Activated CD8-positive, alpha-beta memory T cell treated with anti-CD3 and anti-CD28 coated beads for 48 hours (primary cell): Measurements from ENCODE around the gene DAPP1.
"Not testable (repeated sequence)": the region's sequence is repeated elsewhere in the genome, so short reads cannot be mapped to it uniquely, and the experiment has no call there.

Experiments used
- DNase-seq, 3 experiments: peaks; one replicate each; pipeline ENCODE4 v3.0.0-alpha.2; 2020; ENCODE audit warnings: low read depth in 2 of 3, low spot score in 2 of 3

DAPP1 gene, protein sequence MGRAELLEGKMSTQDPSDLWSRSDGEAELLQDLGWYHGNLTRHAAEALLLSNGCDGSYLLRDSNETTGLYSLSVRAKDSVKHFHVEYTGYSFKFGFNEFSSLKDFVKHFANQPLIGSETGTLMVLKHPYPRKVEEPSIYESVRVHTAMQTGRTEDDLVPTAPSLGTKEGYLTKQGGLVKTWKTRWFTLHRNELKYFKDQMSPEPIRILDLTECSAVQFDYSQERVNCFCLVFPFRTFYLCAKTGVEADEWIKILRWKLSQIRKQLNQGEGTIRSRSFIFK

DNA sequence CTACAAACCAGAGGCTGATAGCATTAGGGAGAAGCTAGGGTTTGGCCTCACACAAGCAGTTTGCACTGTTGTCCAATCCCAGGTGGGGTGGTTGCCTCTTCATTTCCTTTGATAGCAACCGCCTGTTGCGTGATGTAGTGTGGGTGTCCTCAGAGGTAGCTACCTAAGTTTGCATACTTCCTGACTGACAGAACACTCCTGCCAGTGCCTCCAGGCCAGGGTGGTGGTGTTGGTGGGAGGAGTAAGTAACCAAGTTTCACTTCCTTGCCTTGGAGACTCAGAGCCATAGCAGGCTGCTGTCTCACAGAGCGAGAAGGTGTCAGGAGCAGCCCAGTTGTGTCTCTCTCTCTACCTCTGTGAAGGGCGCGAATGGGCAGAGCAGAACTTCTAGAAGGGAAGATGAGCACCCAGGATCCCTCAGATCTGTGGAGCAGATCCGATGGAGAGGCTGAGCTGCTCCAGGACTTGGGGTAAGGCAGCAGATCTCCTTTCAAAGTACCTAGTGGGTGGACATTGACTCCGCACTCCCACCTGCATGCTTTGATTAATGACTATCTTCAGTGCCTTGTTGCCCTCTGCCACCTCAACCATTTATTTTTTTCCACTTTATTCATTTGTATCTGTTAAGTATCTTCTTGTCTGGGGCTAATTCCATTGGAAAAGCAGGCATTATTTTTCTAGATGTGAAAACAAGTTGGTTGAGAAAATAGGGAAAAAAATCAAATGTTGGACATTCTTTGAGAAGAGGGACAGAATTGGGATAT is at the start of gene DAPP1:
DAPP1 (plus strand) TSS at position 283 of the 764 bp plus-strand sequence; CDS start at position 370, 87 bp downstream.
- peak; percentile 35 to 51 (median 47) for DNase-seq

DNA sequence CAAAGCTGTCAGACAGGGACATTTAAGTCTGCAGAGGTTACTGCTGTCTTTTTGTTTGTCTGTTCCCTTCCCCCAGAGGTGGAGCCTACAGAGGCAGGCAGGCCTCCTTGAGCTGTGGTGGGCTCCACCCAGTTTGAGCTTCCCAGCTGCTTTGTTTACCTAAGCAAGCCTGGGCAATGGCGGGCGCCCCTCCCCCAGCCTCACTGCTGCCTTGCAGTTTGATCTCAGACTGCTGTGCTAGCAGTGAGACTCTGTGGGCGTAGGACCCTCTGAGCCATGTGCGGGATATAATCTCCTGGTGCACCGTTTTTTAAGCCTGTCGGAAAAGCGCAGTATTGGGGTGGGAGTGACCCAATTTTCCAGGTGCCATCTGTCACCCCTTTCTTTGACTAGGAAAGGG is 45.8 kb upstream of the DAPP1 start:
- not testable (repeated sequence) for DNase-seq

DNA sequence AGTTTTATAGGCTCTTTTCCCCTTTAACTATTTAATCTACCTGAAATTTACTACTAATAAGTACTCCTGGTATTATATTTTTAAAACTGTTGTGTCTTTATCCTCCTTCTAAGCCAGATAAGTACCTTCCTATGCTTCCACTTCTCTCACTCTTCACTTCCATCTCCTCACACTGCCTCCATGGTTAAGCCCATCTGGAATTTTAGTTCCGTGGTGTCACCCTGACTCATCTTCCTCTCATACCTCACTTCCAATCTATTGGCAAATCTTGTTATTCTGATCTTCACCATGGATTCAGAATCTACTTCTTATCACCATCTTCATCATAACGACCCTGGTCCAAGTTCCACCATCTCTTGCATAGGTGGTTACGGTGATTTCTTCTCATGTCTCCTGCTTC is 32.7 kb upstream of the DAPP1 start:
- DNase-seq: no peak

GRCh38 chr4:99784842-99785241 is 31.8 kb upstream of the DAPP1 start:
- DNase-seq: no peak

DNA sequence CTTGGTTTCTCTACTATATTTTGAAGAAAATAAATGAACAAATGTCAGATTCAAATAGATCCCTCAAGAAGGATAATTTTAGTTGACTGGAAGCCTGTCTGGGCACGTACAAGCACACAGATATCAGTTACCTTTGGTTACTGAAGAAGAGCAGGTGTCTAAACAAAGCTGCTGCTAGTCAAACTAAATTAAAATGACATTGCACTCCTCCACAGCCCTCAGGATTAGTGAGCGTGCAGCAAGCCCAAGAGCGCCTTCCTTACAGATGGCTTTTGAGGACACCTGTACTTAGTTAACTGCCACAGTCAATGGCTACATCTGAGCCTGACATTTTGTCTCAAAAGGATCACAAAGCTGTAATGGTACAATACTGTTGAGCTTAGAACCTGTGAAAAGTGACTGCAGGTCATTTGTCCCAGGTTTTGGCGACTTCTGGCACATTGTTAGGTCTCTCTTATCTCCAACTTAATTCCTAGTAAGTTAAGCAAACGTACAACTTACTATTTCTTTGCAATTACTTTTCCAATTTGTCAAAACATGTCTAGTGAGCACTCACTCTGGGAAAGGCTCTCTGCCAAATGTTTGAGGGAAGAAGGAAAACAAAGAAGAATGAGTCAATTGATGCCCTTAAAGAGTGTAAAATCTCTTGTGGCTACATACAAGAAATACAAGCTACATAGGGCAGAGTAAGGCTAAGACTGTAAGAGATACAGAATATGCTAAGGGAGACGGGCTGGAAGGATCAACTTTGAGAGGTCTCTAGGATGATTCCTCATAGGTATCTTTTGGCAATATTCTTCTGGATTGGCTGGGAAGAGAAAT is 25.6 kb upstream of the DAPP1 start:
- no peak for DNase-seq

DNA sequence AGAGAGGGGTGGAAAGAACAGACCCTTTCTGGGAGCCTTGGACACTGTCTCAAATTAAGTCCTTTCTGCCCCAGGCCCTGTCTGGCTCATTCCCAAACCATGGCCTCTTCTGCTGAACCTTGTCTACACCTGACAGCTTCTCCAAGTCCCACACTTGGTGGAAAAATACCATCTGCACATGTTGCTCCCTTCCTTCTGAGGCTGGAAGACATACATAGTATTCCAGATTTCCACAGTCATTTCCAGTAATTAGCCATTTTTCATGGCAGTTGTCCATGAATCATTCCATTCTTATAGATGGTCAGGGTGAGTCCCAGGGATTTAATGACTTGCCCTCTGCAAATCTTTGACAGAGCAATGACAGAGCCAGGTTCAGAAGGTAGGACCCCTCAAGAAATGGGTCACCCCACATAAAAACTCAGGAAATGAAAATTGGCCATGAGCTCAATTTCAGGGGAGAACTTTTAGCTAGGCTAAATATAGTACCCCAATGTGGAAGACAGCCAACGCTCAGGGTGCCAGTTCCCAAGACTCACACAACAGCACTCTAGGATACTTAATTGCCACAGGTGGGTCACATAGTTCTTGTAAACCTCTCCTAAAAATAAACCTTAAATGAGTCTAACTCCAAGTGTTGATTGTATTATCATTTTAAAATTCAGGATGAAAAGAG is 16.2 kb upstream of the DAPP1 start:
- no peak for DNase-seq

DNA sequence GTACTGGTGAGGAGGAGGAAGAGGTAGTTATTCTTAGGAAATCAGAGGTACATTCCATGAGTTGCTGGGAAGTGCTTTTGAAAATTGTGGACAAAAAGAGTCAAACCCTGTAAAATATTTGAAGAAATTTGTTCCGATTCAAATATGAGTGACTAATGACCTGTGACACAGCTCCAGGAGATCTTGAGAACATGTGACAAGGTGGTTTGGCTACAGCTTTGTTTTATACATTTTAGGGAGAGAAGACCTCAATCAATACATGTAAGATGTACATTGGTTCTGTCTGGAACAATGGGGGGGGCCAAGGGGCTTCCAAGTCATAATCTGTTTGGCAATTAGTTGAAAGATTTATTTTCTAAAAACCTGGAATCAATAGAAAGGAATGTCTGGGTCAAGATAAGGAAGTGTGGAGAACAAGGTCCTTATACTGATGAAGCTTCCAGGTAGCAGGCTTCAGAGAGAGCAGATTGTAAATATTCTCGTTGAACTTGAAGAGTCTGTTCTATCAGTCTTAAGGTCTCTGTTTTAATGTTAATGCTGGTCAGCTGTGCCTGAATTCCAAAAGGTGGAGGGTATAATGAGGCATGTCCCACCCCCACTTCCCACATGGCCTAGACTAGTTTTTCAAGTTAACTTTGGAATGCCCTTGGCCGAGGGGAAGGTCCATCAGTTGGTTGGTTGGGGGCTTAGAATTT is 15.5 kb upstream of the DAPP1 start:
- no peak for DNase-seq

DNA sequence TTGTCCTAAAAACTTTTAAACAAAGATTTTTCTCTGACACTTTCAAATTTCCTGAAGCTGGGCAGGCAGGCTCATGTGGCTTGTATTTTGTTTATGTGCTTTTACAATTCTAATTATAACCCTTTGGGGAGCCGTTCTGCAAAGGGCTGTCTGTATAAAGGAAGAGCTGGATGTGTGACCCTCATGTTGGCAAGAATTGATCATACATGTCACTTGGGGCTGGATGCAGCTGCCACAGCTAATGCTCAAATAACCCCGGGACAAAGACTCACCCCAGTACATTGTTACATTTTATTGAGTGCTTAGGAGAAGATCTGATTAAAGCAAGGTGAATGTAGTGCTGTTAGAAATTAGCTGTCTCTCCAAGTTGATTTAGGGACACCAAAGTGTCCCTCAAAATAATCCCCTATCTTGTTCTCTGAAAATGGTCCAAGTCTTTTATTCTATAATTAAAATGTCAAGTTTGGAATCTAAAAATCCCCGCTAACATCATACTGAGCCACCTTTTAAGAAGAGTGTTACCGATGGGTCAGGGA is 13.0 kb upstream of the DAPP1 start:
- DNase-seq: no peak

DNA sequence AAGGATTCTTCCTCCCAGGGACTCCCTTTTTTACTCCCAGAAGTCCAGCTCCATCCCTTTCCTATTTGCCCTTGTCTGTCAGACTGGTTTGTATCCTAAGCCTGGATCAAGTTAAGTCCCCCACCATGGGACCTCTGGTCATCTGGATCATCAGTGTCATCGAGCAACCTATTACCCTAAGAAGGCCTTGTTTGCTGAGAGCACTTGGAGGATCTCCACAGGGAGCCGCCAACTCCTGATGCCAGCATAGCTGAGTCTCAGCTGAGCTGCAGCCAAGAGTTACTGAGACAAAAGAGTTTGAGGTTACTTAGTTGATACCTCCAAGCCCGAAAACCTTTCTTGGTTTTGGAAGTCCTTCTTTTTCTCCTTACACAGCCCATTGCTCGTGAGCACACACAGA is 10.1 kb upstream of the DAPP1 start:
- no peak for DNase-seq

GRCh38 chr4:99807666-99808065 is 9.0 kb upstream of the DAPP1 start:
- DNase-seq: no peak

DNA sequence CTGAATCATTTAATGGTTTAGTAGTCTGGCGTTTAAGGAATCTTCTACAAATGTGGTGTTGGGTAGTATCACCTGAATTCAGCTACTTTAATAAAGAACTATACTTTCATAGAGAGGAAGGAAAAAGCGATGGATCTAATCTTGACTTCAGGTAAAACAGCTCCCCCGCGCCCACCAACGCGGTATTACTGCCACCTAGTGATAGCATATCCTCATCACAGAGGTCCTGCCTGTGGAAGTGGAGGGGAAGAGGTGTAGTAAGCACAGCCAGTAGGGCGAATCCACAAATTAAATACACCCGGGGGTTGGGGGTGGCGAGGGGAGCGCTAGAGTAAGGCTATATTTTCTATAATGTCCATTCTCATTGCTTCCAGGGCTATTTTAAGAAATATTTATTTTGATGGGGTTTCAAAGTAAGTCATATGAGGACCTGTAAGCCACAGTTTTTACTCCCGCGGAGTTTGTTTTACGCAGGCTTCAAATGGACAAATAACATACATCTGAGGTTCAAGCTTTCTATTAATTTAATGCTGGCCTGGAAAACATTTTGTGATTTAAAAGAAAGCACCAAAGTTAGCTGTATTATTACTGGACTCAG is 8.3 kb upstream of the DAPP1 start:
- DNase-seq: peak; percentile 28 to 33 (median 32)

GRCh38 chr4:99809326-99809725 is 7.3 kb upstream of the DAPP1 start:
- DNase-seq: no peak

- DNase-seq: no peak
Measured at GRCh38 chr4:99810536-99810935, 6.1 kb upstream of the DAPP1 start.

DNA sequence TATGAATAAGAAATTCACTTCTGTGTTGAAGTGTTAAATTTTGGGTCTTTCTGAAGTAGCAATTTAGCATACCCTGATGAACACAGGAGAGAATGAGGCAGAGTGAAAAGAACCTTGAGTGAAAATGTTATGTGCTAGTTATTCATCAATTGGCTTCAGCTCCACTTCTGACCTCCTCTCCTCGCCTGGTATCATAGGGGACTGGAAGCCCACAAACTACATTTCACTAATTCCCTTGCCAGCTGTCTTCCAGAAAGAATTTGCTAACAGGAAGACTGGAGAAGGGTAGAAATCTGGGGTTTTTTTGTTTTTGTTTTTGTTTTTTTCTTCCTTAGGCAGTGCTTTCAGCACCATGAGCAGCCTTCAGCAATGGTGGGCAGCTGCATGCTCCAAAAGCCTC is 5.5 kb upstream of the DAPP1 start:
- no peak for DNase-seq

DNA sequence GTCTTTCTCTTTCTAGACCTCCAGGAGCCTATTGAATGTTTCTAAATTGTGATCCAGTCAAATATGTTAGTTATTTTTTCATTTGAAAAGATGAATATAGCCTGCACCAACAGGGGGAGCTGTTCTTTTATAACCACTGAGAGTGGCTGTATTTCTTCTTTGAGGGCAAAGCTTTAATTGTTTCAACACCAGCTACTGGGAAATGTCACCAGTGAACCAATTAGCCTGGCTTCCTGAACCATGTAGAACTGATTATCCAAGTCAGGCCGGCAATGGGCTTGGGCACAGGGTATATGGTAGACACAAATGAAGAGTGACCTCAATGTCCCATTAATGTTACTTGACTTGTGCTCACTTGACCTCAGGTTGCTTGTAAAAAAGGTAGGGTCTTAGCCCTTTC is 4.8 kb upstream of the DAPP1 start:
- DNase-seq: peak in 1 of 3 experiments; percentile 33

GRCh38 chr4:99815597-99816011 is 1.0 kb upstream of the DAPP1 start:
- DNase-seq: no peak

- DNase-seq: no peak
Measured at GRCh38 chr4:99817309-99817890, 773 bp downstream of the DAPP1 start.

- no peak for DNase-seq
Measured at GRCh38 chr4:99818661-99819060, 2.0 kb downstream of the DAPP1 start.

- DNase-seq: no peak
Measured at GRCh38 chr4:99821918-99822503, 5.4 kb downstream of the DAPP1 start.
